OCI-LY3 (cell line): ENCODE results near the gene WDR59.

ENCODE experiments used
- EZH2phosphoT487 ChIP-seq: fragments of 200-600 bp; shearing (Covaris generic); IDR thresholded peaks from 2 replicates; pipeline ENCODE4 v1.6.1; 2018; ENCODE audit warnings: antibody characterized with exemption, mixed run types, low read depth
- TF ChIP-seq, protein P1 (sequence below): fragments of 200-600, 300-600 bp; sonication (generic); IDR thresholded peaks from 2 replicates; pipeline ENCODE4 v1.5.1; 2014; ENCODE audit warnings: antibody characterized with exemption, low read length, low read depth

DNA sequence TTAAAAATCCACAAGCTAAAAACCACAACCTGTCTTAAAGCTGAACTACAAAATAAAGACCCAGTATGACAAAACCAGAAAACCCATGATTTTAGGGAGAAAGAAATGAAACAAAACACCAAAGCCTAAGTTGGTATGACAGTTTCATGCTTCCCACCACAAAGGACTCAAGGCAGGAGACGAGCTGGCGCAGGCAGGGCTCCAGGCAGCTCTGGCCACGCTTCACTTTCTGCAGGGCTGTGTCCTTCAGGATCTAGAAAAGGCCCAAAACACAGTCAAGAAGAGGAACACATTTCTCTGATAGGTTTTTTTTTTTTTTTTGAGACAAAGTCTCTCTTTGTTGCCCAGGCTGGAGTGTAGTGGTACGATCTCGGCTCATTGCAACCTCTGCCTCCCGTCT, 75.3 kb downstream of the WDR59 start:
- TF ChIP-seq, protein P1, sequence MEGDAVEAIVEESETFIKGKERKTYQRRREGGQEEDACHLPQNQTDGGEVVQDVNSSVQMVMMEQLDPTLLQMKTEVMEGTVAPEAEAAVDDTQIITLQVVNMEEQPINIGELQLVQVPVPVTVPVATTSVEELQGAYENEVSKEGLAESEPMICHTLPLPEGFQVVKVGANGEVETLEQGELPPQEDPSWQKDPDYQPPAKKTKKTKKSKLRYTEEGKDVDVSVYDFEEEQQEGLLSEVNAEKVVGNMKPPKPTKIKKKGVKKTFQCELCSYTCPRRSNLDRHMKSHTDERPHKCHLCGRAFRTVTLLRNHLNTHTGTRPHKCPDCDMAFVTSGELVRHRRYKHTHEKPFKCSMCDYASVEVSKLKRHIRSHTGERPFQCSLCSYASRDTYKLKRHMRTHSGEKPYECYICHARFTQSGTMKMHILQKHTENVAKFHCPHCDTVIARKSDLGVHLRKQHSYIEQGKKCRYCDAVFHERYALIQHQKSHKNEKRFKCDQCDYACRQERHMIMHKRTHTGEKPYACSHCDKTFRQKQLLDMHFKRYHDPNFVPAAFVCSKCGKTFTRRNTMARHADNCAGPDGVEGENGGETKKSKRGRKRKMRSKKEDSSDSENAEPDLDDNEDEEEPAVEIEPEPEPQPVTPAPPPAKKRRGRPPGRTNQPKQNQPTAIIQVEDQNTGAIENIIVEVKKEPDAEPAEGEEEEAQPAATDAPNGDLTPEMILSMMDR, result no peak
- no peak for TF ChIP-seq EZH2phosphoT487
